Lung (tissue), 12 donors: Measurements from ENCODE around the gene PTGER1. TPM values are rescaled to one million over a fixed set of nuclear protein-coding genes. Genes with fewer than 3 reads are reported as not detected.

Experiments used
- ATAC-seq: fragments of 200-7000 bp; cut with Tn5 transposase; one replicate; pipeline ENCODE4 v1.9.1; 2020; ENCODE audit warnings: moderate number of reproducible peaks; ENCODE audit not compliant: insufficient read depth, low FRiP score
- DNase-seq, 3 donors: peaks; one replicate each; pipeline ENCODE4 v3.0.0-alpha.2; 2013 to 2017
- H3K27ac ChIP-seq, 2 donors: one replicate each; pipeline ENCODE4 v1.5.1; 2013; ENCODE audit warnings: mild to moderate bottlenecking in 2 of 2, moderate library complexity in 2 of 2, control low read depth in 1 of 2, inconsistent platforms in 1 of 2, low read depth in 1 of 2, low read length in 1 of 2
- H3K27me3 ChIP-seq, 3 donors: one replicate each; pipeline ENCODE4 v1.5.1; 2013; ENCODE audit warnings: low read length in 2 of 3; ENCODE audit not compliant: control insufficient read depth in 3 of 3, insufficient read depth in 3 of 3
- H3K36me3 ChIP-seq, 4 donors: one replicate each; pipeline ENCODE4 v1.5.1; 2013; ENCODE audit warnings: low read length in 4 of 4, mild to moderate bottlenecking in 1 of 4, moderate library complexity in 1 of 4; ENCODE audit not compliant: control insufficient read depth in 4 of 4, insufficient read depth in 4 of 4
- H3K4me1 ChIP-seq, 5 donors: one replicate each; pipeline ENCODE4 v1.5.1; 2013; ENCODE audit warnings: low read length in 5 of 5, mild to moderate bottlenecking in 2 of 5, moderate library complexity in 1 of 5; ENCODE audit not compliant: control insufficient read depth in 5 of 5, insufficient read depth in 5 of 5
- H3K4me3 ChIP-seq: one replicate; pipeline ENCODE4 v1.5.1; 2013; ENCODE audit warnings: mild to moderate bottlenecking, control low read depth, moderate library complexity
- H3K9ac ChIP-seq, 2 donors: one replicate each; pipeline ENCODE4 v1.5.1; 2013; ENCODE audit warnings: low read length in 2 of 2, control low read depth in 1 of 2; ENCODE audit not compliant: insufficient read depth in 1 of 2
- H3K9me3 ChIP-seq, 4 donors: one replicate each; pipeline ENCODE4 v1.5.1; 2013; ENCODE audit warnings: low read length in 3 of 4, mild to moderate bottlenecking in 1 of 4, moderate library complexity in 1 of 4; ENCODE audit not compliant: control insufficient read depth in 4 of 4, insufficient read depth in 3 of 4
- WGBS, 2 donors: extraction: QIAGEN DNeasy Blood & Tissue Kit; methylation state at CpG; one replicate each; pipeline ENCODE4 v1.1.7; 2013; 5-methylcytosine and 5-hydroxymethylcytosine counted together
- polyA plus RNA-seq, 2 donors: library from polyadenylated mRNA; stranded (reverse); fragments of 200-250 nt; gene quantifications; one replicate each; pipeline ENCODE4 v1.2.1, GENCODE V29; 2013
- total RNA-seq, 2 donors: library from RNA; depleted of rRNA in 1 of 2; stranded (reverse); fragments of >200 nt in 1 of 2; gene quantifications; one replicate each; pipeline ENCODE4 v1.2.1, GENCODE V29; 2014 to 2021
- TF ChIP-seq, protein P1 (sequence below): IDR thresholded peaks from 2 replicates; pipeline ENCODE4 v1.5.1; 2012; ENCODE audit warnings: mild to moderate bottlenecking; ENCODE audit errors: control extremely low read depth, extremely low read depth
- donor health status: control.
- donor health status: control.
- donor health status: Bipolar disorder and iron deficiency.
- donor health status: healthy.
- donor health status: DM: yes; HTN: yes; CAD: no.

The PTGER1 gene
- total and polyA plus RNA-seq, 4 donors: 0.73 to 4.3 (median 1.7) TPM

DNA sequence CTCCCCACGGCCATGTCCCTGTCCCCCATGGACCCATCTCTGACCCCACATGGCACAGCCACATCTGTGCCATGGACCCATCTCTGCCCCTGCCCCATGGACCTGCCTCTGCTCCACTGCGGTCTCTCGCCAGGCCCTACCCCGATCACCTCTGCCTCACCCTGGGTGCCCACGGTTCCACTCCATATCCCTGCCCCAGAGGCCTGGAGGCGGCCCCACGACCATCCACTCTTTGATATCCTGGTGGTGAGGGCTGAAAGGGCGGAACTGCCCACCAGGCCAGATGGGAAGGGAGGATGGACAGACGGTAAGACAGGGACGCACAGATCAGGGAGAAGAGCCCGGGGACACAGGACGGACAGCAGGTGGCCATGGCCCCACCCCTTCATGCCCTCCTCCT lies 327 bp downstream of the PTGER1 start:
- TF ChIP-seq, protein P1, sequence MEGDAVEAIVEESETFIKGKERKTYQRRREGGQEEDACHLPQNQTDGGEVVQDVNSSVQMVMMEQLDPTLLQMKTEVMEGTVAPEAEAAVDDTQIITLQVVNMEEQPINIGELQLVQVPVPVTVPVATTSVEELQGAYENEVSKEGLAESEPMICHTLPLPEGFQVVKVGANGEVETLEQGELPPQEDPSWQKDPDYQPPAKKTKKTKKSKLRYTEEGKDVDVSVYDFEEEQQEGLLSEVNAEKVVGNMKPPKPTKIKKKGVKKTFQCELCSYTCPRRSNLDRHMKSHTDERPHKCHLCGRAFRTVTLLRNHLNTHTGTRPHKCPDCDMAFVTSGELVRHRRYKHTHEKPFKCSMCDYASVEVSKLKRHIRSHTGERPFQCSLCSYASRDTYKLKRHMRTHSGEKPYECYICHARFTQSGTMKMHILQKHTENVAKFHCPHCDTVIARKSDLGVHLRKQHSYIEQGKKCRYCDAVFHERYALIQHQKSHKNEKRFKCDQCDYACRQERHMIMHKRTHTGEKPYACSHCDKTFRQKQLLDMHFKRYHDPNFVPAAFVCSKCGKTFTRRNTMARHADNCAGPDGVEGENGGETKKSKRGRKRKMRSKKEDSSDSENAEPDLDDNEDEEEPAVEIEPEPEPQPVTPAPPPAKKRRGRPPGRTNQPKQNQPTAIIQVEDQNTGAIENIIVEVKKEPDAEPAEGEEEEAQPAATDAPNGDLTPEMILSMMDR: no peak
- WGBS, 2 donors: 41 to 45% methylated on average over 12 of the region's 12 CpGs
- peaks cover 3 to 35% (median 13%) of the 10 kb centered on the region in 4 donors for H3K36me3 ChIP-seq
- peaks cover 0 to 2% (median 0%) of the 10 kb centered on the region in 4 donors for H3K9me3 ChIP-seq
- H3K4me3 ChIP-seq: no peak overlapping the region
- H3K27me3 ChIP-seq: peaks cover 0 to 9% (median 0%) of the 10 kb centered on the region in 3 donors
- H3K4me1 ChIP-seq: peaks cover 0 to 78% (median 22%) of the 10 kb centered on the region in 5 donors
- H3K9ac ChIP-seq: no peak overlapping the region
- no peak for ATAC-seq
- no peak overlapping the region for H3K27ac ChIP-seq
- DNase-seq: no peak

DNA sequence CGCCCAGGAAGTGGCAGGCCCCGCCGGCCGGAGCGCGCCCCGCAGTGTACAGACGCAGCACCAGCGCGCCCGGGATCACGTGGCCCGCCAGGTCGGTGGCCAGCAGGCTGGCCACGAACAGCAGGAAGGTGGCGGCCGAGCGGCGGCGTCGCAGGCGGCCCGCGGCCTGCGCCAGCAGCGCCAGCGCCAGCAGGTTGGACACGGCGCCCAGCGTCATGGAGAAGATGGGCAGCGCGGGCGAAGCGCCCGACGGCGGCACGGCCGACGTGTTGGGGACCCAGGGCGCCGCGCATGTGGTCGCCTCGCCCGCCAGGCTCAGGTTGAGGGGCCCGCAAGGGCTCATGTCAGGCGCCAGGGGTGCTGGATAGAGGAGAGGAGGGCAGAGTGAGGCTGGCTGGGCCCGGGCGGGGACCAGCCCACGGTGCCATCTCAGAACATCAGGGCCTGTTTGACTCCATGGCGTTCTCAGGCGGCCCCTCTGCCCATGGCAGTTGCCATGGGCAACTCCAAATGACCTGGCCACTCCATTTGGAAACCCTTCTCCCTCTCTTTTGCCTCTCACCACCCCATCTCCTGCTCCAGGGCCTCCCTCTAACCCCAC lies 1.1 kb downstream of the PTGER1 start:
- ATAC-seq (no peak), DNase-seq (peak in 1 of 3 donors; percentile 40)

DNA sequence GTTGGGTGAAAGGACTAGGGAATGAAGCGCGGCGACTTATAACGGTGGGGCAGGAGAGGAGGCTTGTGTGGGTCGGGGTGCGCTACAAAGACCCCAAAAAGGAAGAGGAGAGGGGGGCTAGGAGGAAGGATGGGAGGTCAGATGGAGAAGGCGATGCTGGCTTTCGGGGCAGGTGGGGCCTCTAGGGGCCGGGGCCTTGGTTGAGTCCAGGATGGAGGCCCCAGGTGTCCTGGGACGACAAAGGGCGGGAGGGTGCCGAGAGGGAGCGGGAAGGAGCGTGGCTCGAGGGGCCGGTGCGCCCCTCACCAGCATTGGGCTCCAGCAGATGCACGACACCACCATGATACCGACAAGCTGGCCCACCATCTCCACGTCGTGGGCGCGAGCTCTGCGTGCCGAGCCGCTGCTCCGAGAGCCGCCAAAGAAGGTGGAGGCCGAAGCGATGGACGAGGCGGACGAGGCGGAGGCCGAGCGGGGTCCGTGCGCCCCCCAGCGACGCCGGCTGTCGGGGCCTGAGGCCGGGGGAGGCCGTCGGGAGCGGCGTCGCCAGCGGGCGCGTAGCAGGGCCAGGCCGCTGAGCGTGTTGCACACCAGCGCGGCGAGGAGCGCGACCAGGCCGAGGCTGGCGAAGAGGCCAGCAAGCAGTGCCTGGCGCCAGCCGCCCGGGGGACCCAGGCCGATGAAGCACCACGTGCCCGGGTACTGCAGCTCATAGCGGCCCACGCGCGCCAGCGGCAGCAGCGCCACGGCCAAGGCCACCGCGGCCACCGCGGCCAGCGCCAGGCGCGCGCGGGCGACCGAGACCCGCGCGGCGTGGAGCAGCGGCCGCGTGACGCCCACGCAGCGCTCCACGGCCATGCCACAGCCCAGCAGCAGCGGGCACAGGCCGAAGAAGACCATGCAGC lies 1.8 kb downstream of the PTGER1 start:
- Histone ChIP-seq H3K9ac (no peak overlapping the region), H3K27me3 (peaks cover 0 to 9% (median 0%) of the 10 kb centered on the region in 3 donors), H3K9me3 (peaks cover 0 to 2% (median 0%) of the 10 kb centered on the region in 4 donors), H3K4me3 (no peak overlapping the region), H3K4me1 (peaks cover 0 to 65% (median 18%) of the 10 kb centered on the region in 5 donors), H3K27ac (no peak overlapping the region), H3K36me3 (peaks cover 3 to 35% (median 16%) of the 10 kb centered on the region in 4 donors)
- ATAC-seq (no peak), DNase-seq (peak in 1 of 3 donors; percentile 60)
- WGBS, 2 donors: 14% methylated on average over 48 to 97 of the region's 97 CpGs
- TF ChIP-seq, protein P1: no peak

More for the DNA sequence above, 1.1 kb downstream of the PTGER1 start:
- TF ChIP-seq, protein P1: no peak
- peaks cover 0 to 9% (median 0%) of the 10 kb centered on the region in 3 donors for H3K27me3 ChIP-seq
- H3K9me3 ChIP-seq: peaks cover 0 to 2% (median 0%) of the 10 kb centered on the region in 4 donors
- H3K4me1 ChIP-seq: peaks cover 0 to 71% (median 22%) of the 10 kb centered on the region in 5 donors
- no peak overlapping the region for H3K9ac ChIP-seq
- H3K4me3 ChIP-seq: no peak overlapping the region
- peaks cover 3 to 37% (median 17%) of the 10 kb centered on the region in 4 donors for H3K36me3 ChIP-seq
- 25 to 30% methylated on average over 52 to 53 of the region's 53 CpGs for WGBS, 2 donors
- no peak overlapping the region for H3K27ac ChIP-seq
